ENCODE measurements around the gene VDR. TPM values are rescaled to one million over a fixed set of nuclear protein-coding genes. Genes with fewer than 3 reads are reported as not detected.

The VDR gene
- total RNA-seq, 1 donor from 2014 or later, result not detected

GRCh38 chr12:47795121-47795813 is 109.5 kb downstream of the VDR start:
- TF ChIP-seq CTCF (IDR thresholded peaks at IDR 0.05; ENCODE audit: partially characterized antibody, unreplicated experiment), result no peak
- peaks cover 5% of the 10 kb centered on the region for H3K36me3 Mint-ChIP-seq (ENCODE audit: unreplicated experiment)
- H3K27me3 Mint-ChIP-seq (ENCODE audit: unreplicated experiment), result peaks cover 5% of the 10 kb centered on the region
- H3K4me3 Mint-ChIP-seq (ENCODE audit: unreplicated experiment), result no peak overlapping the region
- peaks cover 2% of the 10 kb centered on the region for H3K9me3 Mint-ChIP-seq (ENCODE audit: unreplicated experiment)
- H3K27ac Mint-ChIP-seq (ENCODE audit: unreplicated experiment), result no peak overlapping the region
- DNase-seq, result no peak
- peaks cover 4% of the 10 kb centered on the region for H3K4me1 Mint-ChIP-seq (ENCODE audit: low read depth, unreplicated experiment)

- Mint-ChIP-seq H3K4me3 (ENCODE audit: unreplicated experiment) (no peak overlapping the region), H3K4me1 (ENCODE audit: low read depth, unreplicated experiment) (peaks cover 4% of the 10 kb centered on the region), H3K27ac (ENCODE audit: unreplicated experiment) (no peak overlapping the region), H3K27me3 (ENCODE audit: unreplicated experiment) (peaks cover 5% of the 10 kb centered on the region), H3K36me3 (ENCODE audit: unreplicated experiment) (peaks cover 5% of the 10 kb centered on the region), H3K9me3 (ENCODE audit: unreplicated experiment) (peaks cover 2% of the 10 kb centered on the region)
- TF ChIP-seq CTCF (IDR thresholded peaks at IDR 0.05; ENCODE audit: partially characterized antibody, unreplicated experiment), result no peak
- DNase-seq, result no peak
Measured at GRCh38 chr12:47794679-47795078, 110.1 kb downstream of the VDR start.

DNA sequence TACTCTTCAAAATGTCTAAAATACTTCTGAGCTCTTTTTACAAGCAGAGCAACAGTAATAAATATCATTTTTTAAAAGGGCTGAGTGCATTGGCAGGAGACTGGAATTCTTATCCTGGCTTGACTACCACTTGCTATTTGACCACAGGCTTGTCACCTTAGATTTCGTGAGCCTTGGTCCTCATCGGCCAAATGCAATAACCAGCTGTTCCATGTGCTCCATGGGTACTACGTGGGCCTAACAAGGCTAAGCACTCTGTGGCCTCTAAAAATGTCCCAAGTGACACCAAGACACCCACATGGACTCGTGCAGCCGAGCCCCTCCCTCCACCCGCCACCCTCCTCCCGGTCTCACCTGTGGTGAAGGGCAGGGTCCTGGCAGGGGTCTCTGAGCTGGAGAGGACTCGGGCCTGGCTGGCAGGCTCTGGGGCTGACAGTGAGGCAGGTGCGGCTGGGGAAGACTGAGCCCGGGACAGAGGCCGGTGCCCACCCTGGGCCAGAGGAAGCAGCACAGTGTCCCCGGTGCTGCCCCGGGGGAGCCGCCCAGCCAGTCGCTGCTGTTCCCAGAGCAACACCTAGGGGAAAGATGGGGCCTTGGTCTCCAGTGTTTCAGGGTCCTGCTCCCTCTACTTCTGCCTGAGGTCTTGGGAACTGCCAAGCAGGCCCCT is 111.6 kb downstream of the VDR start:
- peaks cover 2% of the 10 kb centered on the region for H3K9me3 Mint-ChIP-seq (ENCODE audit: unreplicated experiment)
- no peak for TF ChIP-seq CTCF (IDR thresholded peaks at IDR 0.05; ENCODE audit: partially characterized antibody, unreplicated experiment)
- peaks cover 4% of the 10 kb centered on the region for H3K4me1 Mint-ChIP-seq (ENCODE audit: low read depth, unreplicated experiment)
- peaks cover 5% of the 10 kb centered on the region for H3K36me3 Mint-ChIP-seq (ENCODE audit: unreplicated experiment)
- no peak for DNase-seq
- H3K27ac Mint-ChIP-seq (ENCODE audit: unreplicated experiment), result no peak overlapping the region
- H3K27me3 Mint-ChIP-seq (ENCODE audit: unreplicated experiment), result peaks cover 8% of the 10 kb centered on the region
- H3K4me3 Mint-ChIP-seq (ENCODE audit: unreplicated experiment), result no peak overlapping the region

GRCh38 chr12:47791874-47792273 is 112.9 kb downstream of the VDR start:
- Mint-ChIP-seq H3K9me3 (ENCODE audit: unreplicated experiment) (peaks cover 2% of the 10 kb centered on the region), H3K4me3 (ENCODE audit: unreplicated experiment) (no peak overlapping the region), H3K27me3 (ENCODE audit: unreplicated experiment) (peaks cover 8% of the 10 kb centered on the region), H3K27ac (ENCODE audit: unreplicated experiment) (no peak overlapping the region), H3K4me1 (ENCODE audit: low read depth, unreplicated experiment) (peaks cover 4% of the 10 kb centered on the region), H3K36me3 (ENCODE audit: unreplicated experiment) (peaks cover 5% of the 10 kb centered on the region)
- TF ChIP-seq CTCF (IDR thresholded peaks at IDR 0.05; ENCODE audit: partially characterized antibody, unreplicated experiment), result no peak
- no peak for DNase-seq

Other genes starting within 250 kb of the VDR start
- 29.5 TPM for gene RPAP3, start 199.0 kb downstream of the VDR start, total RNA-seq (ENCODE audit: unreplicated experiment)
- gene ENDOU, start 179.5 kb downstream of the VDR start, total RNA-seq (ENCODE audit: unreplicated experiment), result not detected
- gene RAPGEF3, start 146.1 kb downstream of the VDR start, total RNA-seq (ENCODE audit: unreplicated experiment), result 0.81 TPM
- 15.7 TPM for gene SLC48A1, start 131.8 kb downstream of the VDR start, total RNA-seq (ENCODE audit: unreplicated experiment)
- gene HDAC7, start 85.1 kb downstream of the VDR start, total RNA-seq (ENCODE audit: unreplicated experiment), result 67.9 TPM
- 24.0 TPM for gene TMEM106C, start 58.6 kb upstream of the VDR start, total RNA-seq (ENCODE audit: unreplicated experiment)
- 0.34 TPM for gene COL2A1, start 99.5 kb upstream of the VDR start, total RNA-seq (ENCODE audit: unreplicated experiment)
- 24.2 TPM for gene SENP1, start 201.1 kb upstream of the VDR start, total RNA-seq (ENCODE audit: unreplicated experiment)
- gene PFKM, start 214.4 kb upstream of the VDR start, total RNA-seq (ENCODE audit: unreplicated experiment), result 169 TPM